ENCODE measurements around the gene C6orf120.

C6orf120 gene

GRCh38 chr6:169751242-169752073, 49.5 kb downstream of the C6orf120 start, which contains the start of the genes DYNLT2 and ERMARD:
Gene DYNLT2, minus strand, starts transcription at chr6:169751572. Its CDS starts 114 bp downstream, at chr6:169751458.
Gene ERMARD, plus strand, starts transcription at chr6:169751622. Its CDS starts 36 bp downstream, at chr6:169751658.
- TF ChIP-seq CTCF (IDR thresholded peaks at IDR 0.05; ENCODE audit: low read depth, low read length), result peak; percentile 29
- DNase-seq (ENCODE audit: low read depth in 2 of 2), result peak; percentile 94 to 95
- peak within 1 kb of the TSS; percentile 71 to 78 for H3K4me3 ChIP-seq (replicated peaks in 1 of 2; ENCODE audit: low read depth in 2 of 2, low read length in 2 of 2)

GRCh38 chr6:169752074-169752623, 50.2 kb downstream of the C6orf120 start:
- TF ChIP-seq CTCF (IDR thresholded peaks at IDR 0.05; ENCODE audit: low read depth, low read length), result no peak
- H3K4me3 ChIP-seq (replicated peaks in 1 of 2; ENCODE audit: low read depth in 2 of 2, low read length in 2 of 2), result peak overlapping the region; percentile 71 to 78
- DNase-seq (ENCODE audit: low read depth in 2 of 2), result peak in 1 of 2 donors; percentile 5

Data from cardiac fibroblast (primary cell).